MM.1S (cell line): Measurements from ENCODE around the gene LOC128125822.
A peak's percentile ranks its signal among the peaks of the same experiment; 100 is the strongest.

Experiments
- DNase-seq: peaks from one replicate; pipeline ENCODE4 v3.0.0-alpha.2; 2015
- H2AFZ ChIP-seq: fragments of 300-600 bp; sonication (generic); 2 replicates; pipeline ENCODE4 v1.6.0; 2016; ENCODE audit warnings: antibody characterized with exemption, low read length
- H3F3A ChIP-seq: fragments of 300-600 bp; sonication (generic); 2 replicates; pipeline ENCODE4 v1.6.1; 2016; ENCODE audit warnings: mild to moderate bottlenecking, antibody characterized with exemption, low read length, moderate library complexity, mixed read lengths; ENCODE audit not compliant: insufficient read depth
- H3K27ac ChIP-seq: fragments of 300-600 bp; sonication (generic); 2 replicates; pipeline ENCODE4 v1.5.1; 2016; ENCODE audit warnings: mild to moderate bottlenecking, low read length
- H3K27me3 ChIP-seq: fragments of 300-600 bp; sonication (generic); replicated peaks from 2 replicates; pipeline ENCODE4 v1.6.0; 2016; ENCODE audit warnings: low read length; ENCODE audit not compliant: insufficient read depth
- H3K36me3 ChIP-seq: fragments of 300-600 bp; sonication (generic); replicated peaks from 2 replicates; pipeline ENCODE4 v1.6.1; 2016; ENCODE audit warnings: mild to moderate bottlenecking, low read length, mixed read lengths; ENCODE audit not compliant: insufficient read depth
- H3K4me1 ChIP-seq: fragments of 300-600 bp; sonication (generic); 2 replicates; pipeline ENCODE4 v1.6.1; 2016; ENCODE audit warnings: low read length, mixed read lengths
- H3K4me2 ChIP-seq: fragments of 300-600 bp; sonication (generic); 2 replicates; pipeline ENCODE4 v1.6.0; 2016; ENCODE audit warnings: low read depth, low read length
- H3K4me3 ChIP-seq: fragments of 300-600 bp; sonication (generic); 2 replicates; pipeline ENCODE4 v1.5.1; 2016; ENCODE audit warnings: low read length, mixed read lengths
- H3K79me2 ChIP-seq: fragments of 300-600 bp; sonication (generic); 2 replicates; pipeline ENCODE4 v1.6.1; 2016; ENCODE audit warnings: mixed run types, low read length, mixed read lengths
- H3K9ac ChIP-seq: fragments of 300-600 bp; sonication (generic); 2 replicates; pipeline ENCODE4 v1.6.1; 2016; ENCODE audit warnings: low read length, mixed read lengths
- H3K9me2 ChIP-seq: fragments of 300-600 bp; sonication (generic); replicated peaks from 2 replicates; pipeline ENCODE4 v1.6.1; 2016; ENCODE audit warnings: mild to moderate bottlenecking, low read length, mixed read lengths; ENCODE audit not compliant: insufficient read depth
- H3K9me3 ChIP-seq: fragments of 300-600 bp; sonication (generic); replicated peaks from 2 replicates; pipeline ENCODE4 v1.6.1; 2016; ENCODE audit warnings: mild to moderate bottlenecking, low read length, mixed read lengths; ENCODE audit not compliant: insufficient read depth
- H4K20me1 ChIP-seq: fragments of 300-600 bp; sonication (generic); 2 replicates; pipeline ENCODE4 v1.6.1; 2016; ENCODE audit warnings: mild to moderate bottlenecking, low read length, moderate library complexity, mixed read lengths; ENCODE audit not compliant: insufficient read depth
- CTCF ChIP-seq: fragments of 300-600 bp; sonication (generic); IDR thresholded peaks from 2 replicates; pipeline ENCODE4 v1.5.1; 2016; ENCODE audit warnings: antibody characterized with exemption, low read length, mixed read lengths
- EZH2 ChIP-seq: fragments of 300-600 bp; sonication (generic); optimal IDR thresholded peaks from 2 replicates; pipeline ENCODE3; 2017; ENCODE audit warnings: low read depth, mild to moderate bottlenecking, antibody characterized with exemption, low read length, mixed read lengths
- EZH2phosphoT487 ChIP-seq: fragments of 300-600 bp; sonication (generic); IDR thresholded peaks from 2 replicates; pipeline ENCODE4 v1.6.1; 2018; ENCODE audit warnings: antibody characterized with exemption, low read length

The LOC128125822 gene

GRCh38 chr6:63546697-63547096, 25.6 kb upstream of the LOC128125822 start:
- no peak for DNase-seq
- Histone ChIP-seq H3K4me1 (no peaks in the 10 kb centered on the region), H3K79me2 (no peaks in the 10 kb centered on the region), H4K20me1 (no peaks in the 10 kb centered on the region), H3K27ac (no peak overlapping the region), H3F3A (no peaks in the 10 kb centered on the region), H3K9me3 (no peaks in the 10 kb centered on the region), H2AFZ (no peak overlapping the region), H3K4me2 (no peak overlapping the region), H3K36me3 (no peaks in the 10 kb centered on the region), H3K9me2 (no peaks in the 10 kb centered on the region), H3K9ac (no peak overlapping the region), H3K4me3 (no peak overlapping the region), H3K27me3 (no peaks in the 10 kb centered on the region)
- no peak for TF ChIP-seq CTCF
- no peak for TF ChIP-seq EZH2
- TF ChIP-seq EZH2phosphoT487: no peak

DNA sequence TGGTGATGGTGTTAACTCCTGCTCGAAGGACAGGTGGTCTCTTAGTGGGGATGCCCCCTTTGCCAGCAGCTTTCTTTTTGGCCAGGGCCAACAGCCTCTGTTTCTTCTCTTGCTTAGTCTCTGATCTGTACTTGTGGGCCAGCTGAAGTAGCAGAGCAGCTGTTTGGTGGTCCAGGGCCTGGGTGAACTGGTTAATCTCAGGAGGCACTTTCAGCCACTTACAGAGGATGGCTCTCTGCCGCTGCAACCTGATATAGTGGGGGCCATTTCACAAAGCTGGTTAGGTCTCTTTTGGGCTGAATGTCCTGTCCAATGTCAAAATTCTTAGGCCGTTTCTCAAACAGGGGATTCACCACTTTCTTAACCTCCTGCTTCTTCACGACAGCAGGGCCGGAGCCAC, 23.2 kb upstream of the LOC128125822 start:
- no peaks in the 10 kb centered on the region for H3K9me3 ChIP-seq
- no peaks in the 10 kb centered on the region for H3F3A ChIP-seq
- no peak for DNase-seq
- no peaks in the 10 kb centered on the region for H3K27me3 ChIP-seq
- no peaks in the 10 kb centered on the region for H4K20me1 ChIP-seq
- H3K4me3 ChIP-seq: no peak overlapping the region
- H3K4me1 ChIP-seq: peaks cover 9% of the 10 kb centered on the region; the same call in 1 of the 2 replicates
- H3K27ac ChIP-seq: no peak overlapping the region
- H3K36me3 ChIP-seq: no peaks in the 10 kb centered on the region
- no peak for TF ChIP-seq EZH2
- TF ChIP-seq EZH2phosphoT487: no peak
- no peak for TF ChIP-seq CTCF
- no peaks in the 10 kb centered on the region for H3K79me2 ChIP-seq
- no peak overlapping the region for H3K4me2 ChIP-seq
- H3K9me2 ChIP-seq: no peaks in the 10 kb centered on the region
- H2AFZ ChIP-seq: no peak overlapping the region
- H3K9ac ChIP-seq: no peak overlapping the region

GRCh38 chr6:63553208-63553607, 19.1 kb upstream of the LOC128125822 start:
- H3K79me2 ChIP-seq: no peaks in the 10 kb centered on the region
- no peak overlapping the region for H3K4me3 ChIP-seq
- H3K27ac ChIP-seq: no peak overlapping the region
- no peaks in the 10 kb centered on the region for H3K27me3 ChIP-seq
- H3F3A ChIP-seq: no peaks in the 10 kb centered on the region
- H3K36me3 ChIP-seq: no peaks in the 10 kb centered on the region
- no peaks in the 10 kb centered on the region for H3K9me3 ChIP-seq
- no peak for TF ChIP-seq EZH2
- TF ChIP-seq EZH2phosphoT487: no peak
- TF ChIP-seq CTCF: no peak
- H3K9ac ChIP-seq: no peak overlapping the region
- H4K20me1 ChIP-seq: no peaks in the 10 kb centered on the region
- peak overlapping the region; percentile 3; the same call in 1 of the 2 replicates for H3K4me2 ChIP-seq
- DNase-seq: peak; percentile 35
- H2AFZ ChIP-seq: no peak overlapping the region
- H3K9me2 ChIP-seq: no peaks in the 10 kb centered on the region
- peaks cover 9% of the 10 kb centered on the region; the same call in 1 of the 2 replicates for H3K4me1 ChIP-seq
